Esophagus squamous epithelium (tissue), 5 donors: ENCODE measurements around the gene STX1A. TPM values are rescaled to one million over a fixed set of nuclear protein-coding genes. Genes with fewer than 3 reads are reported as not detected.

Experiments used
- DNase-seq: peaks from one replicate; lab custom pipeline; 2025; lab: John Stamatoyannopoulos, UW
- H3K27ac ChIP-seq, 4 donors: fragments of 200-600 bp; sonication (generic); one replicate each; pipeline ENCODE4 v1.5.1; 2016 to 2019; ENCODE audit warnings: mild to moderate bottlenecking in 1 of 4
- H3K27me3 ChIP-seq, 4 donors: fragments of 200-600 bp; sonication (generic); 1 replicate in 3 of 4; 2 replicates in 1 of 4; pipeline versions ENCODE4 v1.5.1 to v1.6.0; 2017 to 2021; ENCODE audit warnings: antibody characterized with exemption in 1 of 4
- H3K36me3 ChIP-seq, 3 donors: fragments of 200-600 bp; sonication (generic); one replicate each; pipeline ENCODE4 v1.5.1; 2016 to 2019
- H3K4me1 ChIP-seq, 3 donors: fragments of 200-600 bp; sonication (generic); one replicate each; pipeline ENCODE4 v1.5.1; 2017 to 2019
- H3K4me3 ChIP-seq, 4 donors: fragments of 200-600 bp; sonication (generic); 1 replicate in 3 of 4; 2 replicates in 1 of 4; pipeline ENCODE4 v1.5.1; 2016 to 2019; ENCODE audit warnings: mild to moderate bottlenecking in 2 of 4, moderate library complexity in 1 of 4
- H3K9me3 ChIP-seq, 3 donors: fragments of 200-600 bp; sonication (generic); one replicate each; pipeline ENCODE4 v1.5.1; 2016 to 2019
- POLR2A ChIP-seq, 4 donors: fragments of 450-650 bp; IDR thresholded peaks; one replicate each; pipeline ENCODE4 v1.6.1; 2017; ENCODE audit warnings: antibody characterized with exemption in 4 of 4, mild to moderate bottlenecking in 4 of 4, moderate library complexity in 3 of 4
- WGBS, 2 donors: methylation state at CpG; one replicate each; pipeline ENCODE4 v1.1.5; 2018; 5-methylcytosine and 5-hydroxymethylcytosine counted together
- intact Hi-C: fragments of 100-400 bp; cut with DNase I; formaldehyde crosslinking; loops from one replicate; pipeline ENCODE4 v1.15.0; 2022
- total RNA-seq, 4 donors: library from RNA; depleted of rRNA; stranded (reverse); fragments of >200 nt; gene quantifications; one replicate each; pipeline ENCODE4 v1.1.0, GENCODE V29; 2016
- TF ChIP-seq, protein P1 (sequence below), 6 experiments: fragments of 450-650 bp in 4 of 6; fragments of 200-600 bp in 2 of 6; sonication (generic) in 2 of 6; IDR thresholded peaks; one replicate each; pipeline ENCODE4 v1.5.1; 2016 to 2019; ENCODE audit warnings: antibody characterized with exemption in 6 of 6, mild to moderate bottlenecking in 4 of 6, moderate library complexity in 4 of 6
- donor health status: DM: yes; HTN: yes; CAD: no.

STX1A gene
- total RNA-seq, 4 donors from 2014 or later: 0.94 to 4.0 (median 1.8) TPM

DNA sequence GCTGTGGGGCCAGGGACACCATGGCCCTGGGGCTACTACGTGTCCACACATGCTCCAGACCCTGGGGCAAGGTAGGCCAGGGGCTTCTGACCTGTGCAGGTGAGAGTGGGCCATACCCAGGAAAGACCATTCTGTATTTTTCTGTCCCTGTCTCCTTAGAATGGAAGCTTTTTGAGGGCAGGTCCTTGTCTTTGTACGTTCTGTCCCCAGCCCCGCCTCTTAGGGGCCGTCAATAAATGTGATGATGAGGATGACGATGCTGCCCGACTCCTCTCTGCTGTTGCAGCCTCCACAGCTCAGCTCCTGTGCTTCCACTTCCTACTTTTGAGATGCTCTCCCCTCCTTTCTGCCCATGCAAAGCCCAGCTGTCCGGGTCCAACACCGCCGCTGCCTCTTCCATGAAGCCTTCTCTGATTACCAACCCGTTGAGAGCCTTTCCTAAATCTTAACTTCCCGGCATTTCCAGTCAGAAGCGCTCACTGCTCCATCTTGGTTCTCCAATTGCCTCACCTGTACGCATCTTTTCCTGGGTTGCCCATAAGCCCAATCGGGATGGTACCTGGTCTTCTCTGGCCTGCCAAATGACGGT lies 47.5 kb downstream of the STX1A start:
- Histone ChIP-seq H3K4me3 (no peak overlapping the region), H3K36me3 (no peaks in the 10 kb centered on the region), H3K9me3 (no peaks in the 10 kb centered on the region), H3K4me1 (peaks cover 7 to 22% (median 8%) of the 10 kb centered on the region in 3 donors), H3K27me3 (peaks cover 0 to 18% (median 0%) of the 10 kb centered on the region in 4 donors), H3K27ac (no peak overlapping the region)
- WGBS, 2 donors: 87 to 92% methylated on average over 14 of the region's 15 CpGs
- DNase-seq: no peak
- intact Hi-C loops: loop anchor here (10.0 kb wide), 1 partner anchor 53 kb away; no protein-coding TSS in a partner anchor
- no peak for TF ChIP-seq POLR2A (IDR thresholded peaks at IDR 0.05)
- TF ChIP-seq, protein P1, sequence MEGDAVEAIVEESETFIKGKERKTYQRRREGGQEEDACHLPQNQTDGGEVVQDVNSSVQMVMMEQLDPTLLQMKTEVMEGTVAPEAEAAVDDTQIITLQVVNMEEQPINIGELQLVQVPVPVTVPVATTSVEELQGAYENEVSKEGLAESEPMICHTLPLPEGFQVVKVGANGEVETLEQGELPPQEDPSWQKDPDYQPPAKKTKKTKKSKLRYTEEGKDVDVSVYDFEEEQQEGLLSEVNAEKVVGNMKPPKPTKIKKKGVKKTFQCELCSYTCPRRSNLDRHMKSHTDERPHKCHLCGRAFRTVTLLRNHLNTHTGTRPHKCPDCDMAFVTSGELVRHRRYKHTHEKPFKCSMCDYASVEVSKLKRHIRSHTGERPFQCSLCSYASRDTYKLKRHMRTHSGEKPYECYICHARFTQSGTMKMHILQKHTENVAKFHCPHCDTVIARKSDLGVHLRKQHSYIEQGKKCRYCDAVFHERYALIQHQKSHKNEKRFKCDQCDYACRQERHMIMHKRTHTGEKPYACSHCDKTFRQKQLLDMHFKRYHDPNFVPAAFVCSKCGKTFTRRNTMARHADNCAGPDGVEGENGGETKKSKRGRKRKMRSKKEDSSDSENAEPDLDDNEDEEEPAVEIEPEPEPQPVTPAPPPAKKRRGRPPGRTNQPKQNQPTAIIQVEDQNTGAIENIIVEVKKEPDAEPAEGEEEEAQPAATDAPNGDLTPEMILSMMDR (IDR thresholded peaks at IDR 0.05): no peak

DNA sequence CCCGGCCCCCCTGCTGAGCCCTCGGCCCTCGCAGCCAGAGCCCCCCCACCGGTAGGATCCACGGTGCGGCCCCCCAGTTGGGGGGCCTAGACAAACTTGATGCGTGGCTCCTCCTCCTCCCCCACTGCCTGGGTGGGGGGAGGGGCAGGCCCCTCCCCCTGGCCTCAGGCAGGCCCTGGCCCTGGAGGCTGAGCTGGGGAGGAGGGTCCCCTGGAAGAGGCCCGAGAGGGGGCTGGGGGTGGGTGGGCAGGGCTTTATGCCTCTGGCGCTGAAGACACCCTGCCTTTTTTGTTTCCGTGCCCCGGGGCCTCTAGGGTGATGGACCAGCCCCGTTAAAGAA lies 48.2 kb downstream of the STX1A start:
- Histone ChIP-seq H3K36me3 (no peaks in the 10 kb centered on the region), H3K4me3 (no peak overlapping the region), H3K27ac (no peak overlapping the region), H3K27me3 (peaks cover 0 to 24% (median 0%) of the 10 kb centered on the region in 4 donors), H3K9me3 (no peaks in the 10 kb centered on the region), H3K4me1 (peaks cover 7 to 22% (median 8%) of the 10 kb centered on the region in 3 donors)
- TF ChIP-seq, protein P1 (IDR thresholded peaks at IDR 0.05): no peak
- no peak for TF ChIP-seq POLR2A (IDR thresholded peaks at IDR 0.05)
- DNase-seq: no peak
- WGBS, 2 donors: no CpG with 5 or more reads among the region's 12 CpGs
- intact Hi-C loops: loop anchor here (10.0 kb wide), 1 partner anchor 54 kb away; no protein-coding TSS in a partner anchor

DNA sequence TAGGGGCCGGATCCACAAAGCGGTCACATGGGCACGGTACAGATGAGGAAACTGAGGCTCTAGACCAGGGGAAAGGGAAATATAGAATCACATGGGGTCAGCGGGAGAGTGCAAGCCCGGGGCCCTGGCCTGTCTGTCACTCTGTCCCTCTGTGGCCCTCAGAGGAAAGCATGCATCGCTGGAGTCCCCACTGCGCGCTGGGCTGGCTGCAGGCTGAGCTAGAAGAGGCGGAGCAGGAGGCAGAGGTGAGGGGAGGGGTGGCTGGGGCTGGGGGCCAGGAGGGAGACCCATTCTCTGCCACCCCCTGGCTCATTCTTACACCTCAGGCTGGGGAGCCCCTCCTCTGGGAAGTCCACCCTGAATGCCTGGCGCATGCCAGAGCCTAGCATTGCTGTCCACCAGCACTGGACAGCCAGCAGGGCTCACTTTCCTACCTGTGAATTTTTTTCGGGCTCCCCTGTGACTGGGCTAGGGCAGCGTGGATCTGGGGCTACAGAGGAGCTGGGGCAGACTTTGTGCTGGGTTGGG lies 49.5 kb downstream of the STX1A start:
- H3K27me3 ChIP-seq: peaks cover 0 to 37% (median 0%) of the 10 kb centered on the region in 4 donors
- TF ChIP-seq POLR2A (IDR thresholded peaks at IDR 0.05): no peak
- TF ChIP-seq, protein P1 (IDR thresholded peaks at IDR 0.05): no peak
- no peaks in the 10 kb centered on the region for H3K9me3 ChIP-seq
- 87 to 91% methylated on average over 3 to 6 of the region's 12 CpGs for WGBS, 2 donors
- no peak overlapping the region for H3K4me3 ChIP-seq
- intact Hi-C loops: loop anchor here (5.0 to 10.0 kb wide), 2 partner anchors 55 to 63 kb away; no protein-coding TSS in a partner anchor
- no peaks in the 10 kb centered on the region for H3K36me3 ChIP-seq
- peaks cover 7 to 22% (median 8%) of the 10 kb centered on the region in 3 donors for H3K4me1 ChIP-seq
- no peak for DNase-seq
- no peak overlapping the region for H3K27ac ChIP-seq

DNA sequence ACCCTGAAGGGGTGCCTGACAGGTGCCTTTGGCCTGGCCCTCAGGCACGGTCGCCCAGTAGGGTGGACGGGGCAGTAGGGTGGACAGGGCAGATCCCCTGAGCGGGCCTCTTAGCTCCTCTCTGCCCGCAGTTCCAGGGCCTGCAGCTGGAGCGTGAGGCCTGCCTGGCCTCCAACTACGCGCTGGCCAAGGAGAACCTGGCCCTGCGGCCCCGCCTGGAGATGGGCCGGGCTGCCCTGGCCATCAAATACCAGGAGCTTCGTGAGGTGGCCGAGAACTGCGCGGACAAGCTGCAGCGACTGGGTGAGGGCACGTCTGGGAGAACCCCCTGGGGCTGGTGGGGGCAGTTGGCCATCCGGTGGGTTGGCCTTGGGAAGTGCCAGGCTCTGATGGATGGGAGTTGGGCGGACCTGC lies 50.2 kb downstream of the STX1A start:
- H3K27me3 ChIP-seq: peaks cover 0 to 43% (median 0%) of the 10 kb centered on the region in 4 donors
- peaks cover 7 to 22% (median 8%) of the 10 kb centered on the region in 3 donors for H3K4me1 ChIP-seq
- WGBS, 2 donors: 79 to 100% methylated on average over 2 to 8 of the region's 19 CpGs
- H3K4me3 ChIP-seq: no peak overlapping the region
- intact Hi-C loops: loop anchor here (5.0 kb wide), 1 partner anchor 62 kb away; no protein-coding TSS in a partner anchor
- no peaks in the 10 kb centered on the region for H3K36me3 ChIP-seq
- TF ChIP-seq, protein P1 (IDR thresholded peaks at IDR 0.05): no peak
- no peak for TF ChIP-seq POLR2A (IDR thresholded peaks at IDR 0.05)
- H3K9me3 ChIP-seq: no peaks in the 10 kb centered on the region
- no peak overlapping the region for H3K27ac ChIP-seq
- DNase-seq: no peak

DNA sequence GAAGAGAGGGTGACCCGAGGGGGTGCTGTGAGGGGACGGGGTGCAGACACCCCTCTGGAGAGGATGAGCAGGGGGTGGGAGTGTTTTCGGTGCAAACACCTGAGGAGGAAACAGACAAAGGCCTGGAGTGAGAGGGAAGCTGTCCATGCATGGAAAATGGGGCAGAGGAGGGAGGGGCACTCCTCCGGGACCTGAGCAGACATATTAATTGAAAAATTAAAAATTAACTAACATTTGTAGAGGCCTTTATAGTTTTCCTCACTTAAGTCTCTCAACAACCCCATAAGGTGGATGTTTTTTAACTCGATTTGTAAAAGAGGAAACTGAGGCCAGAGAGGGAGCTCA lies 50.6 kb downstream of the STX1A start:
- intact Hi-C loops: loop anchor here (5.0 kb wide), 1 partner anchor 62 kb away; no protein-coding TSS in a partner anchor
- H3K27me3 ChIP-seq: peaks cover 0 to 47% (median 0%) of the 10 kb centered on the region in 4 donors

More for the DNA sequence above, 50.6 kb downstream of the STX1A start:
- no peaks in the 10 kb centered on the region for H3K36me3 ChIP-seq
- TF ChIP-seq, protein P1 (IDR thresholded peaks at IDR 0.05): no peak
- no peak for TF ChIP-seq POLR2A (IDR thresholded peaks at IDR 0.05)
- WGBS, 2 donors: 27% methylated on average over 5 of the region's 5 CpGs
- peak overlapping the region in 3 of 4 donors; percentile 51 to 80 (median 69) for H3K4me3 ChIP-seq
- no peak for DNase-seq
- H3K9me3 ChIP-seq: no peaks in the 10 kb centered on the region
- H3K27ac ChIP-seq: no peak overlapping the region
- peaks cover 7 to 22% (median 8%) of the 10 kb centered on the region in 3 donors for H3K4me1 ChIP-seq
